Prostate gland (tissue), 2 donors: ENCODE data around the gene TCF20.

Source experiments
- POLR2A ChIP-seq: fragments of 450-650 bp; IDR thresholded peaks from one replicate; pipeline ENCODE4 v1.6.1; 2016; ENCODE audit warnings: antibody characterized with exemption, mild to moderate bottlenecking
- TF ChIP-seq, protein P1 (sequence below), 4 experiments: fragments of 200-600 bp in 2 of 4; fragments of 450-650 bp in 2 of 4; sonication (generic) in 2 of 4; IDR thresholded peaks; 1 replicate in 3 of 4; 2 replicates in 1 of 4; pipeline ENCODE4 v1.5.1; 2016 to 2019; ENCODE audit warnings: antibody characterized with exemption in 4 of 4, mild to moderate bottlenecking in 2 of 4, moderate library complexity in 2 of 4

DNA sequence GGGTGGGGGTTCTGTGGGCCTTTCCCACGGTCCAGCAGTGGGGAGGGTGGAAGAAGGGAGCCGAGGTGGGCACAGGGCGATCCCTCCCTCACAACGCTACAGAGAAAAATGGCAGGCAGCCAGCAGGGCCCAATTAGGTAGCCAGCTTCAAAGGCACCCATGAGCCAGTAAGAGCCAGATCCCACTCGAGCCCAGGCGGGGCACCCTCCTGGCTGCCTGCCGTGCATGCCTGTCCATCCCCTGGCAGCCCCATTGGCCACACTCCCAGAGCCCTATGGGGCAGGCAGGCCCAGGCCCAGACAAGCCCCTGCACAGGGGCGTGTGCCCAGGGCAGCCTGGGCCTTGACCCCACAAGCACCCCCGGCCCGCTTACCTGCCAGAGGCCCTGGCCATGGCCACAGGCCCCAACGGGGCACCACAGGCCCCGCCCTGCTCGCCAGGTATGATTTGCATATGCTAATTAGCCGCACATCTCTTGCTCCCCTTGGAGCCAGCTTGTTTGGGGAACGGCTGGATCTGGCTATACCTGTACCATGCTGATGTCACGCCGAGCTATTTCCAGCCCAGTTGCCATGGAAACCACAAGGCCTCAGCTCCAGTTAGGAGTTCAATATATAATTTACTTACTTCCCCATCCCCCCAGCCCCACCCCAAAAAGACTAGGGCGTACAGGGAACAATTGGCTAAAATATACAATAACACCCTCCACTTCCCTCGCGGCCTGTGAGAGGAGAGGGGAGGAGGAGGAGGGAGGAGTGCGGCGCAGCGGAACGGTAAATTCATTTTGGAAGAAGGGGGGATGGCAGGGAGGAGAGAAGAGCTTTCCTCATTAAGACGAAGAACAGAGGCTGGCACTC lies 47.5 kb upstream of the TCF20 start:
- TF ChIP-seq, protein P1, sequence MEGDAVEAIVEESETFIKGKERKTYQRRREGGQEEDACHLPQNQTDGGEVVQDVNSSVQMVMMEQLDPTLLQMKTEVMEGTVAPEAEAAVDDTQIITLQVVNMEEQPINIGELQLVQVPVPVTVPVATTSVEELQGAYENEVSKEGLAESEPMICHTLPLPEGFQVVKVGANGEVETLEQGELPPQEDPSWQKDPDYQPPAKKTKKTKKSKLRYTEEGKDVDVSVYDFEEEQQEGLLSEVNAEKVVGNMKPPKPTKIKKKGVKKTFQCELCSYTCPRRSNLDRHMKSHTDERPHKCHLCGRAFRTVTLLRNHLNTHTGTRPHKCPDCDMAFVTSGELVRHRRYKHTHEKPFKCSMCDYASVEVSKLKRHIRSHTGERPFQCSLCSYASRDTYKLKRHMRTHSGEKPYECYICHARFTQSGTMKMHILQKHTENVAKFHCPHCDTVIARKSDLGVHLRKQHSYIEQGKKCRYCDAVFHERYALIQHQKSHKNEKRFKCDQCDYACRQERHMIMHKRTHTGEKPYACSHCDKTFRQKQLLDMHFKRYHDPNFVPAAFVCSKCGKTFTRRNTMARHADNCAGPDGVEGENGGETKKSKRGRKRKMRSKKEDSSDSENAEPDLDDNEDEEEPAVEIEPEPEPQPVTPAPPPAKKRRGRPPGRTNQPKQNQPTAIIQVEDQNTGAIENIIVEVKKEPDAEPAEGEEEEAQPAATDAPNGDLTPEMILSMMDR (IDR thresholded peaks at IDR 0.05) = no peak
- no peak for TF ChIP-seq POLR2A
